ENCODE data around the gene UIMC1.
"Not testable (repeated sequence)": the region's sequence is repeated elsewhere in the genome, so short reads cannot be mapped to it uniquely, and the experiment has no call there.

Gene UIMC1

GRCh38 chr5:177006265-177006972 is at the start of gene UIMC1:
Gene UIMC1 (minus strand): TSS chr5:177006779. CDS start chr5:176982615, 24,164 bp downstream.
- peak within 1 kb of the TSS; percentile 59 to 97 (median 90) for H3K4me3 ChIP-seq
- H3K27ac ChIP-seq, result peak within 1 kb of the TSS; percentile 52 to 98 (median 91)

- H3K4me3 ChIP-seq, result no peak overlapping the region
These were observed 42.7 kb upstream of the UIMC1 start for GRCh38 chr5:177049285-177049684.

DNA sequence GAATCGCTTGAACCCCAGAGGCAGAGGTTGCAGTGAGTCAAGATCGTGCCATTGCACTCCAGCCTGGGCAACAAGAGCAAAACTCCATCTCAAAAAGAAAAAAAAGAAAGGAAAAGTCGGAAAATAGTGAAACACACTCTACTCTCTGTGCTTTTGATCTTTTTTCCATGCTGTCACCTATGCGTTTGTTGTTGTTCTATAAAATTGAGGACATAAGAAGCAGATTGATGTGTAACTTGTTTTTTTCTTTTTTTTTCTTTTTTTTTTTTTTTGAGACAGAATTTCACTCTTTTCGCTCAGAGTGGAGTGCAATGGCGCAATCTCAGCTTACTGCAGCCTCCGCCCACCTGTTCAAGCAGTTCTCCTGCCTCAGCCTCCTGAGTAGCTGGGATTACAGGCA is 42.0 kb upstream of the UIMC1 start:
- H3K27ac ChIP-seq, H3K4me3 ChIP-seq: not testable (repeated sequence)

More at GRCh38 chr5:177049285-177049684, 42.7 kb upstream of the UIMC1 start:
- H3K27ac ChIP-seq, result no peak overlapping the region

- no peak overlapping the region for H3K27ac ChIP-seq
- H3K4me3 ChIP-seq, result no peak overlapping the region
These were observed 39.1 kb upstream of the UIMC1 start for GRCh38 chr5:177045631-177046030.

DNA sequence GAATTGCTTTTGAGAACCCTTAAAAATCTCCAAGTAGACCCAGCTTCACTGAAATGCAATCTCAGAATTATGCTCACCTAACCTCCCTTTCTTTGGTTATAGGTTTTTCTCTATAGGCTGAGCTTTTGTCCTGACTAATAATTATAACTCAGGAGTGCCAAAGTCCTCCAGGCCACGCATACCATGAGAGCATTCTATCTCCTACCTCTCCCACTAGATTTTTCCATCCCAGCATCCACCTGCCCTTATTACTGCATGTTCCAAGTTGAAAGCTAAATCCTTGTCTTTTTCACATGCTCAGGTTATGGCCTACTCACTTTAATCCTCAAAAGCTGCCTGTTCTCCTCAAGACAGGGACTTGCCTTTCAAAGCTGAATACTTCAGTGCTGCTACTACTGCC is 38.1 kb upstream of the UIMC1 start:
- Histone ChIP-seq H3K4me3 (no peak overlapping the region), H3K27ac (no peak overlapping the region)

DNA sequence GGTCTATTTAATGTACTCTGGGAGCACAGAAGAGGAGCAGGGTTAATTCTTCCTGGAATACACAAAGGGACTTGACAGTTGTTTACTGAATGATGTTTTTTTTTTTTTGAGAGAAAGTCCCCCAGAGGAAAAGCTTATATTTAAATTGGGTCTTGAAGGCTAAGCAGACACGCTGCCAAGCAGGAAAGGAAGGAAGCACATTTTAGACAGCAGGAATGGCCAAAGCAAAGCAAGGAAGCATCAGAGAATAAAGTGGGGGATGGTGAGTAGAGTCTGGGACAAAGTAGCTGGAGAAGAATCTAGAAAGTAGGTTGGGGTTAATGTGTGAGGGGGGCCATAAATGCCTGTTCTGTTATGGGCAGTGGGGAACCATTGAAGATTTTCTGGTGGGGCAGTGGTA is 37.4 kb upstream of the UIMC1 start:
- no peak overlapping the region for H3K27ac ChIP-seq

GRCh38 chr5:177043114-177043513 is 36.5 kb upstream of the UIMC1 start:
- Histone ChIP-seq H3K4me3 (no peak overlapping the region), H3K27ac (no peak overlapping the region)

More for the DNA sequence above, 37.4 kb upstream of the UIMC1 start:
- no peak overlapping the region for H3K4me3 ChIP-seq

- H3K4me3 ChIP-seq, result no peak overlapping the region
- no peak overlapping the region for H3K27ac ChIP-seq
These were observed 35.4 kb upstream of the UIMC1 start for GRCh38 chr5:177041936-177042335.

GRCh38 chr5:177040814-177041420 is 34.3 kb upstream of the UIMC1 start:
- peak overlapping the region in 1 of 21 experiments; percentile 18 for H3K27ac ChIP-seq
- H3K4me3 ChIP-seq, result no peak overlapping the region

DNA sequence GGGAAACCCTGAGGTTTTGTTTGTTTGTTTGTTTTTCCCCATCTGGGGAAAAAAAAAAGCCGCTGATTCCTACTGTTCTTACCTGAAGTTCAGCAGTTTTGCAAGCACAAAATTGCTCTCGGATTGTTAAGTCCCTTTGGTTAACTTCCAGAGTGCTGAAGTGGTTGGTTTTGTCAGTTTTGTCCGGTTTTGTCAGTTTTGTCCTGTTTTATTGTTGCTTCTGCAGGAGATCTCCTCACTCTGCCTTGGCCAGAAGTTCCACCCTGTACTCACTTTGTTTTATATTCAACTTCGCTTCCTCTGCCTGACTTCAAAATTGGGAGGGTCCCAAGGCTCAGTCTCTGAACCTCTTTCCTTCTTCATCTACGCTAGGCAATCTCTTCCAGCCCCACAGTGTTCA is 30.3 kb upstream of the UIMC1 start:
- Histone ChIP-seq H3K27ac (no peak overlapping the region), H3K4me3 (no peak overlapping the region)

GRCh38 chr5:177036443-177036842 is 29.9 kb upstream of the UIMC1 start:
- Histone ChIP-seq H3K27ac (no peak overlapping the region), H3K4me3 (no peak overlapping the region)

DNA sequence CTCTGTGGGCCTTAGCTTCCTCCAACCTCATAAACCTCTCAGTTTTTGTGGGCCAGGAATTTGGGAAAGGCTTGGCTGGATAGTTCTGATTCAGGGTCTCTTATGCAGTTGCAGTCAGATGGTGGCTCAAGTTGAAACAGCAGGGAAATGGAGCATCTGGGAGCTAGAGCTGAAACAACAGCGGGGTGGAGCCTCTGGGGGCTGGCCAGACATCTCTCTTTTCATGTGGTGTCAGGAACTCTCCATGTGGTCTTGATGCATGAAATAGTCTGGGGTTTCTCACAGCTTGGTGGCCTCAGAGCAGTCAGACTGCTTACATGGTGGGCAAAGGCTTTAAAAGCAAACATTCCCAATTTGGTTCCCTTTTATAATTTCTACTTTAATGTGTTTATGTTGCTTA is 29.4 kb upstream of the UIMC1 start:
- Histone ChIP-seq H3K4me3 (no peak overlapping the region), H3K27ac (no peak overlapping the region)

- no peak overlapping the region for H3K27ac ChIP-seq
These were observed 22.9 kb upstream of the UIMC1 start for GRCh38 chr5:177029498-177029897.

DNA sequence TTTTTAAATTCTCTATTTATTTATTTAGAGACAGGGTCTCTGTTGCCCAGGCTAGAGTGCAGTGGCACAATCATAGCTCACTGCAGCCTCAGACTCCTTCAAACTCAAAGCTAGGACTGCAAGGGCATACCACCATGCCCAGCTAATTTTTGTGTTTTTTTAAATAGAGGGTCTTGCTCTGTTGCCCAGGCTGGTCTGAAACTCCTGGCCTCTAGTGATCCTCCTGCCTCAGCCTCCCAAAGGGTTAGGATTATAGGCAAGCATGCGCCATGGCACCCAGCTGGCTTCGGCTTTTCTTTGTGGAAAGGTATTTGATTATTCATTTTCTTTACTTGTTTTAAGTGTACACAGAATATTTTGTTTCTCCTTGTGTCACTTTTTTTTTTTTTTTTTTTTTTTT is 21.1 kb upstream of the UIMC1 start:
- no peak overlapping the region for H3K27ac ChIP-seq

More at GRCh38 chr5:177029498-177029897, 22.9 kb upstream of the UIMC1 start:
- no peak overlapping the region for H3K4me3 ChIP-seq

GRCh38 chr5:177025101-177025601 is 18.6 kb upstream of the UIMC1 start:
- no peak overlapping the region for H3K27ac ChIP-seq
- no peak overlapping the region for H3K4me3 ChIP-seq

More for the DNA sequence above, 21.1 kb upstream of the UIMC1 start:
- no peak overlapping the region for H3K4me3 ChIP-seq

DNA sequence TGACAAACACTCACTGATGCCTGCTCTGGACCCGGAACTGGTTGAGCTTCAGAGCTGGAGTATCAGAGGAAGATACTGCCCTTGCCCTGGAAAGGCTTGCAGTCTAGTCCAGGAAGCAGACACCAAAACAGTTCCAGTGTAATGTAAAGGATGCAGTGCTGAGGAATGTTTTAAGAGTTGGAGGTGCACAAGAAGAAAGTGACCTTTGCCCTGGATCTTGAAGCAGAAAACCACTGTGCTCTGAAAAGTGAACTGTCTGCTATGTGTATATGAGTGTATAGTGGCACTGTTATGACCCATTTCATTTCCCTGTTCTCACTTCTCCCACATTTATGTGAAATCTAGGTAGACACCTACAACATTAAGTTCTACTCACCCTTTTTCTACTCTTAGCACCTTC is 18.0 kb upstream of the UIMC1 start:
- peak overlapping the region in 1 of 21 experiments; percentile 27 for H3K27ac ChIP-seq
- no peak overlapping the region for H3K4me3 ChIP-seq

- H3K4me3 ChIP-seq, result peak overlapping the region; percentile 73 to 95 (median 86)
- H3K27ac ChIP-seq, result peak overlapping the region in 19 of 21 experiments; percentile 62 to 94 (median 86)
These were observed 16.7 kb upstream of the UIMC1 start for GRCh38 chr5:177023303-177023664.

GRCh38 chr5:177022386-177023302 is 16.1 kb upstream of the UIMC1 start, which contains the start of gene ZNF346:
Gene ZNF346 (plus strand): TSS chr5:177022696. CDS start chr5:177022739, 43 bp downstream.
- Histone ChIP-seq H3K27ac (peak within 1 kb of the TSS; percentile 50 to 94 (median 86)), H3K4me3 (peak within 1 kb of the TSS; percentile 73 to 95 (median 86))

- H3K27ac ChIP-seq, result no peak overlapping the region
- H3K4me3 ChIP-seq, result no peak overlapping the region
These were observed 13.5 kb upstream of the UIMC1 start for GRCh38 chr5:177020033-177020432.

DNA sequence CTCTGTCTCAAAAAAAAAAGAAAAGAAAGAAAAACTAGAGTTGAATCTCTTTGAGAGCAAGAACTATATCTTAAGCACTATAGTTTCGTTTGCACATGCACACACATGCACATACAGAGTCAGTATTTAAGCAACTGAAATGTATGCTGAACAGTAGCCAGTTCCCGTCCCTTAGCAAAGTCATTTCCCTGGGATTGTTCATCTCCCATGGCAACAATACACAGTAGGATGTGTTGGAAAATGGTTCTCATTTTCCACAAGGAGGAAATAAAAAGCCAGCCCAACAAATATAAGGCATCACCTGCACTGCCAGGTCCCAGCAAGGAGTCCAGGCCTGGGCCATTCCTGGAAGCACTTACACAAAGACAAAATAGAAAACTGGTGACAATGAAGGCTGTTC is 11.8 kb upstream of the UIMC1 start:
- no peak overlapping the region for H3K27ac ChIP-seq

More for the DNA sequence above, 11.8 kb upstream of the UIMC1 start:
- H3K4me3 ChIP-seq, result no peak overlapping the region
